ENCODE measurements around the gene LRRC10B.

DNA sequence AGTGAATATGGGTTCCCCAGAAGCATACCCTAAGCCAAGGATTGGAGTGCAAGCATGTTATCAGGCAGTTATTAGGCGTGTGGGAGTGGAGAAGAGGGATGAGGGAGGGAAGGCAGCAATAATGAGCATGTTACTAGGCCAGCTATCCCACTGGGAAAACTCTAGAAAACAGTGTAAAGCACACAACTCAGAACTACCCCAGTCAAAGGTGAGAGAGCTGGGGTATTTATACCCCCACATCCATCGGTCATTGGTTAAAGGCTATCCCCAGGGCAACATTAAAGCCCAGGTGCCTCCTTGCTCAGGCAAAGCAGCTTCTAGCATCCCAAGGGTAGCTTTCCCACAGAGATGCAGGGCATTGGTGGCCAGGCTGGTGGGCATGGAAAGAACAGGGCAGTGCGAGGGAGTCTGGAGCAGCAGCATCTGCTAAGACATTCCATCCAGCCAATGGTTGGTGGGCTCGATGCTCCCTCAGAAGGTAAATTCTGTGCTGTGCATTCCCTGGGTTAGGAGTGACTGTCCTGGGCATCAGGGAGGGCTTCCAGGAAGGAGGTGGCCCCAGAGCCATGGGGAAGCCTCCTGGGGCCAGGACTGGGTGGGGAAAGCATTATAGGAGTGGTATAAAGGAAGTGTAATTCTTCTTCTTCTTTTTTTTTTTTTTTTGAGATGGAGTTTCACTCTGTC, 21.1 kb upstream of the LRRC10B start:
- TF ChIP-seq SUZ12 (IDR thresholded peaks at IDR 0.05; ENCODE audit: extremely low read depth, insufficient read depth, insufficient read length) (no peak), YY1 (IDR thresholded peaks at IDR 0.05; ENCODE audit: insufficient read depth, insufficient read length) (no peak)
